GM12878 (cell line): ENCODE results near the gene GPATCH2L. TPM values are rescaled to one million over a fixed set of nuclear protein-coding genes. Genes with fewer than 3 reads are reported as not detected.

Source experiments
- CEBPB ChIP-seq, 2 experiments: fragments of 150-350 bp in 1 of 2; IDR thresholded peaks; 2 replicates each; pipeline ENCODE4 v1.6.1; 2012 to 2014; ENCODE audit warnings: low read depth in 2 of 2, low read length in 2 of 2, borderline replicate concordance in 1 of 2, inconsistent platforms in 1 of 2
- CHD1 ChIP-seq: IDR thresholded peaks from 2 replicates; pipeline ENCODE4 v1.6.1; 2012; ENCODE audit warnings: low read depth, low read length, improper control_type of control experiment
- EP300 ChIP-seq, 2 experiments: fragments of 150-350 bp in 1 of 2; IDR thresholded peaks; 2 replicates each; pipeline ENCODE4 v1.6.1; 2011 to 2012; ENCODE audit warnings: low read depth in 2 of 2, low read length in 2 of 2, borderline replicate concordance in 1 of 2, improper control_type of control experiment in 1 of 2, inconsistent platforms in 1 of 2; ENCODE audit not compliant: control insufficient read depth in 1 of 2
- IRF4 ChIP-seq: IDR thresholded peaks from 2 replicates; pipeline ENCODE4 v1.6.1; 2011; ENCODE audit warnings: low read depth, low read length
- KDM1A ChIP-seq: fragments of 200-600 bp; sonication (generic); IDR thresholded peaks from 2 replicates; pipeline ENCODE4 v1.6.1; 2016; ENCODE audit warnings: borderline replicate concordance
- LARP7 ChIP-seq: fragments of 450-650 bp; IDR thresholded peaks from 2 replicates; pipeline ENCODE4 v1.6.1; 2017; ENCODE audit warnings: mild to moderate bottlenecking
- MTA3 ChIP-seq: IDR thresholded peaks from 2 replicates; pipeline ENCODE4 v1.6.1; 2012; ENCODE audit warnings: low read length, inconsistent platforms, borderline replicate concordance
- MYC ChIP-seq: IDR thresholded peaks from 2 replicates; pipeline ENCODE4 v1.6.1; 2011; ENCODE audit warnings: mild to moderate bottlenecking, low read length, moderate library complexity, inconsistent platforms; ENCODE audit not compliant: insufficient read depth, insufficient replicate concordance, insufficient read length, severe bottlenecking
- NBN ChIP-seq: fragments of 450-650 bp; IDR thresholded peaks from 2 replicates; pipeline ENCODE4 v1.6.1; 2016
- PML ChIP-seq: IDR thresholded peaks from 2 replicates; pipeline ENCODE4 v1.6.1; 2012; ENCODE audit warnings: low read length, inconsistent platforms
- POLR2AphosphoS5 ChIP-seq: IDR thresholded peaks from 2 replicates; pipeline ENCODE4 v1.6.1; 2011; ENCODE audit warnings: mild to moderate bottlenecking, low read length, inconsistent platforms
- RBBP5 ChIP-seq: fragments of 200-600 bp; sonication (generic); conservative IDR thresholded peaks from 2 replicates; pipeline ENCODE4 v1.6.1; 2016
- SP1 ChIP-seq: IDR thresholded peaks from one replicate; pipeline ENCODE4 v1.6.1; 2011; ENCODE audit warnings: low read depth, low read length
- SRF ChIP-seq, 2 experiments: IDR thresholded peaks; 2 replicates each; pipeline ENCODE4 v1.6.1; 2011; ENCODE audit warnings: low read depth in 2 of 2, low read length in 2 of 2, mild to moderate bottlenecking in 1 of 2, moderate library complexity in 1 of 2
- STAT3 ChIP-seq: IDR thresholded peaks from 2 replicates; pipeline ENCODE4 v1.6.1; 2011; ENCODE audit warnings: low read depth, low read length, improper control_type of control experiment
- TCF7 ChIP-seq: IDR thresholded peaks from 2 replicates; pipeline ENCODE4 v1.6.1; 2014; ENCODE audit warnings: antibody characterized with exemption, borderline replicate concordance
- WRNIP1 ChIP-seq: IDR thresholded peaks from 2 replicates; pipeline ENCODE4 v1.6.1; 2011; ENCODE audit warnings: low read depth, low read length, improper control_type of control experiment, borderline replicate concordance
- YY1 ChIP-seq: IDR thresholded peaks from 2 replicates; pipeline ENCODE4 v1.6.1; 2011; ENCODE audit warnings: low read depth, mild to moderate bottlenecking, low read length
- ZNF207 ChIP-seq: fragments of 450-650 bp; IDR thresholded peaks from 2 replicates; pipeline ENCODE4 v1.6.1; 2014; ENCODE audit warnings: antibody characterized with exemption, mild to moderate bottlenecking, borderline replicate concordance
- ZNF24 ChIP-seq: fragments of 450-650 bp; IDR thresholded peaks from 2 replicates; pipeline ENCODE4 v1.6.1; 2017; ENCODE audit warnings: antibody characterized with exemption, mild to moderate bottlenecking
- polyA plus RNA-seq, 11 experiments: library from polyadenylated mRNA; depleted of rRNA in 4 of 11; unstranded in 6 of 11; stranded (reverse) in 5 of 11; fragments of >200 nt; fragmentation: Nextera tagmentation in 4 of 11; fragmentation: Illumina TruSeq in 1 of 11; extraction: Ambion mirVana in 4 of 11; extraction: Trizol in 1 of 11; gene quantifications; 1 replicate in 1 of 11; 2 replicates in 10 of 11; pipeline versions ENCODE4 v1.2.1 to v1.2.3, GENCODE V29; 2011 to 2016; ENCODE audit warnings: inconsistent platforms in 2 of 11, missing spikeins in 2 of 11, low read depth in 1 of 11
- total RNA-seq, 4 experiments: library from RNA; depleted of rRNA in 3 of 4; stranded (reverse); fragments of >200 nt in 3 of 4; fragmentation: Illumina TruSeq in 1 of 4; extraction: Trizol in 1 of 4; gene quantifications; 2 replicates each; pipeline versions ENCODE4 v1.2.1 to v1.2.3, GENCODE V29; 2013 to 2021
- TF ChIP-seq, protein P1 (sequence below): fragments of 450-650 bp; IDR thresholded peaks from 2 replicates; pipeline ENCODE4 v1.6.1; 2018; ENCODE audit warnings: mild to moderate bottlenecking, low read depth, moderate library complexity; ENCODE audit not compliant: partially characterized antibody
- TF ChIP-seq, protein P2 (sequence below): IDR thresholded peaks from 2 replicates; pipeline ENCODE4 v1.6.1; 2011; ENCODE audit warnings: low read depth, mild to moderate bottlenecking, low read length, moderate library complexity, borderline replicate concordance; ENCODE audit errors: extremely low read depth
- TF ChIP-seq, protein P3 (sequence below): fragments of 450-650 bp; IDR thresholded peaks from 2 replicates; pipeline ENCODE4 v1.6.1; 2016; ENCODE audit warnings: mild to moderate bottlenecking
- TF ChIP-seq, protein P4 (sequence below): fragments of 450-650 bp; conservative IDR thresholded peaks from 2 replicates; pipeline ENCODE4 v1.6.1; 2017; ENCODE audit warnings: mild to moderate bottlenecking, moderate library complexity

Gene GPATCH2L
- total and polyA plus RNA-seq, 10 of the 15 experiments (the other 5 are each of a cell fraction or from before 2014, with no cell fraction given), result 9.1 to 50.9 (median 24.4) TPM

DNA sequence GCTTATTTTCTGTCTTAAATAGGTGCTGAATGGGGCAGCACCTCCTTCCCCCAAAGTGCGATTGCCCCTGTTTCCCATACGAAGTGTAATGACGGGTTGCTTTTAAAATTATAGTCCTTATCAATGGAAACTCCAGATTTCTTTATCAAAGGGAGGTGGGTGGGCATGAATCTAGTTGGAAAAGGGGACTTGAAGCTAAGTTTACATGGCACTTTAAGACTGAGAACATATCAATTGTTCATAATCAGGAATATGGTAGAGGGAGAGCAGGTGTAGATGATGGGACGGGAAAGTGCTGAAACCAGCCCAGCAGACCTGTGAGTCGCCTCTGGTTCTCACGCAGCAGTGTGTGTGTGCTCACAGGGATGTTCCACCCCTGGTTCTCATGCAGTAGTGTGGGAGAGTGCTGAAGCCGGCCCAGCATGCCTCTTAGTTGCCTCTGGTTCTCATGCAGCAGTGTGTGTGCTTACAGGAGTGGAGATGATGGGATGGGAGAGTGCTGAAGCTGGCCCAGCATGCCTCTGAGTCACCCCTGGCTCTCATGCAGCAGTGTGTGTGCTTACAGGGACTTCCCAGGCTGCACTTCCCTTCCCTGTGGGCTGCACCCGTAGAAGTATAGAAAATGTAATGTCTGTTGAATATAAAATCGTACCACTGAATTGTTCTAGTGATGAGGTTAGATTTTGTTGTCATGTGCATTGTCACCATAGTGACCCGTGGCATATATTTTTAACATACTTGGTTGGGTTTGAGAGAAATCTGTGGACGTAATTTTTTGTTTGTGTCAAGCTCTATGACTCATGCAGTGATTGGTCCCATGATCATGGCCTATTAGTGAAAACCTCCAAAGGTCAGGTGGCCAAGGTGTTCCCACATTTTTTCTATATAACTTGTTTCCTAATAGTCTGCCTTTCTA lies 51.6 kb downstream of the GPATCH2L start (continued):
- TF ChIP-seq, protein P1, sequence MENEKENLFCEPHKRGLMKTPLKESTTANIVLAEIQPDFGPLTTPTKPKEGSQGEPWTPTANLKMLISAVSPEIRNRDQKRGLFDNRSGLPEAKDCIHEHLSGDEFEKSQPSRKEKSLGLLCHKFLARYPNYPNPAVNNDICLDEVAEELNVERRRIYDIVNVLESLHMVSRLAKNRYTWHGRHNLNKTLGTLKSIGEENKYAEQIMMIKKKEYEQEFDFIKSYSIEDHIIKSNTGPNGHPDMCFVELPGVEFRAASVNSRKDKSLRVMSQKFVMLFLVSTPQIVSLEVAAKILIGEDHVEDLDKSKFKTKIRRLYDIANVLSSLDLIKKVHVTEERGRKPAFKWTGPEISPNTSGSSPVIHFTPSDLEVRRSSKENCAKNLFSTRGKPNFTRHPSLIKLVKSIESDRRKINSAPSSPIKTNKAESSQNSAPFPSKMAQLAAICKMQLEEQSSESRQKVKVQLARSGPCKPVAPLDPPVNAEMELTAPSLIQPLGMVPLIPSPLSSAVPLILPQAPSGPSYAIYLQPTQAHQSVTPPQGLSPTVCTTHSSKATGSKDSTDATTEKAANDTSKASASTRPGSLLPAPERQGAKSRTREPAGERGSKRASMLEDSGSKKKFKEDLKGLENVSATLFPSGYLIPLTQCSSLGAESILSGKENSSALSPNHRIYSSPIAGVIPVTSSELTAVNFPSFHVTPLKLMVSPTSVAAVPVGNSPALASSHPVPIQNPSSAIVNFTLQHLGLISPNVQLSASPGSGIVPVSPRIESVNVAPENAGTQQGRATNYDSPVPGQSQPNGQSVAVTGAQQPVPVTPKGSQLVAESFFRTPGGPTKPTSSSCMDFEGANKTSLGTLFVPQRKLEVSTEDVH, result no peak
- TF ChIP-seq IRF4 (peak; percentile 60), PML (no peak), LARP7 (peak; percentile 78), KDM1A (no peak), EP300 (IDR thresholded peaks at IDR 0.05; ENCODE audit: borderline replicate concordance in 1 of 2, control insufficient read depth in 1 of 2, low read depth in 2 of 2, low read length in 2 of 2) (peak; percentile 63 to 71; a peak in 3 of 4 replicates), SP1 (no peak), CEBPB (IDR thresholded peaks at IDR 0.05; ENCODE audit: borderline replicate concordance in 1 of 2, low read depth in 2 of 2, low read length in 2 of 2) (no peak), SRF (IDR thresholded peaks at IDR 0.05; ENCODE audit: low read depth in 2 of 2, low read length in 2 of 2) (no peak), TCF7 (no peak), MYC (no peak), NBN (peak; percentile 97), WRNIP1 (peak; percentile 96), MTA3 (no peak; the same call in 1 of the 2 replicates), ZNF24 (0 out of 2 replicates have a peak, but pooled peaks have one; percentile 37), CHD1 (0 out of 2 replicates have a peak, but pooled peaks have one; percentile 44), ZNF207 (peak; percentile 74; the same call in 1 of the 2 replicates), POLR2AphosphoS5 (peak; percentile 78), YY1 (0 out of 2 replicates have a peak, but pooled peaks have one; percentile 44), STAT3 (no peak; the same call in 1 of the 2 replicates), RBBP5 (no peak)
- TF ChIP-seq, protein P2, sequence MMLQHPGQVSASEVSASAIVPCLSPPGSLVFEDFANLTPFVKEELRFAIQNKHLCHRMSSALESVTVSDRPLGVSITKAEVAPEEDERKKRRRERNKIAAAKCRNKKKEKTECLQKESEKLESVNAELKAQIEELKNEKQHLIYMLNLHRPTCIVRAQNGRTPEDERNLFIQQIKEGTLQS, result no peak
- TF ChIP-seq, protein P3, sequence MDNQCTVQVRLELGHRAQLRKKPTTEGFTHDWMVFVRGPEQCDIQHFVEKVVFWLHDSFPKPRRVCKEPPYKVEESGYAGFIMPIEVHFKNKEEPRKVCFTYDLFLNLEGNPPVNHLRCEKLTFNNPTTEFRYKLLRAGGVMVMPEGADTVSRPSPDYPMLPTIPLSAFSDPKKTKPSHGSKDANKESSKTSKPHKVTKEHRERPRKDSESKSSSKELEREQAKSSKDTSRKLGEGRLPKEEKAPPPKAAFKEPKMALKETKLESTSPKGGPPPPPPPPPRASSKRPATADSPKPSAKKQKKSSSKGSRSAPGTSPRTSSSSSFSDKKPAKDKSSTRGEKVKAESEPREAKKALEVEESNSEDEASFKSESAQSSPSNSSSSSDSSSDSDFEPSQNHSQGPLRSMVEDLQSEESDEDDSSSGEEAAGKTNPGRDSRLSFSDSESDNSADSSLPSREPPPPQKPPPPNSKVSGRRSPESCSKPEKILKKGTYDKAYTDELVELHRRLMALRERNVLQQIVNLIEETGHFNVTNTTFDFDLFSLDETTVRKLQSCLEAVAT, result peak; percentile 91
- TF ChIP-seq, protein P4, sequence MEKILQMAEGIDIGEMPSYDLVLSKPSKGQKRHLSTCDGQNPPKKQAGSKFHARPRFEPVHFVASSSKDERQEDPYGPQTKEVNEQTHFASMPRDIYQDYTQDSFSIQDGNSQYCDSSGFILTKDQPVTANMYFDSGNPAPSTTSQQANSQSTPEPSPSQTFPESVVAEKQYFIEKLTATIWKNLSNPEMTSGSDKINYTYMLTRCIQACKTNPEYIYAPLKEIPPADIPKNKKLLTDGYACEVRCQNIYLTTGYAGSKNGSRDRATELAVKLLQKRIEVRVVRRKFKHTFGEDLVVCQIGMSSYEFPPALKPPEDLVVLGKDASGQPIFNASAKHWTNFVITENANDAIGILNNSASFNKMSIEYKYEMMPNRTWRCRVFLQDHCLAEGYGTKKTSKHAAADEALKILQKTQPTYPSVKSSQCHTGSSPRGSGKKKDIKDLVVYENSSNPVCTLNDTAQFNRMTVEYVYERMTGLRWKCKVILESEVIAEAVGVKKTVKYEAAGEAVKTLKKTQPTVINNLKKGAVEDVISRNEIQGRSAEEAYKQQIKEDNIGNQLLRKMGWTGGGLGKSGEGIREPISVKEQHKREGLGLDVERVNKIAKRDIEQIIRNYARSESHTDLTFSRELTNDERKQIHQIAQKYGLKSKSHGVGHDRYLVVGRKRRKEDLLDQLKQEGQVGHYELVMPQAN, result no peak
